Esophagus squamous epithelium (tissue), 4 donors: ENCODE measurements around the gene HMGN3.

Experiments used
- POLR2A ChIP-seq, 4 donors: fragments of 450-650 bp; IDR thresholded peaks; one replicate each; pipeline ENCODE4 v1.6.1; 2017; ENCODE audit warnings: antibody characterized with exemption in 4 of 4, mild to moderate bottlenecking in 4 of 4, moderate library complexity in 3 of 4
- TF ChIP-seq, protein P1 (sequence below), 6 experiments: fragments of 450-650 bp in 4 of 6; fragments of 200-600 bp in 2 of 6; sonication (generic) in 2 of 6; IDR thresholded peaks; one replicate each; pipeline ENCODE4 v1.5.1; 2016 to 2019; ENCODE audit warnings: antibody characterized with exemption in 6 of 6, mild to moderate bottlenecking in 4 of 6, moderate library complexity in 4 of 6

DNA sequence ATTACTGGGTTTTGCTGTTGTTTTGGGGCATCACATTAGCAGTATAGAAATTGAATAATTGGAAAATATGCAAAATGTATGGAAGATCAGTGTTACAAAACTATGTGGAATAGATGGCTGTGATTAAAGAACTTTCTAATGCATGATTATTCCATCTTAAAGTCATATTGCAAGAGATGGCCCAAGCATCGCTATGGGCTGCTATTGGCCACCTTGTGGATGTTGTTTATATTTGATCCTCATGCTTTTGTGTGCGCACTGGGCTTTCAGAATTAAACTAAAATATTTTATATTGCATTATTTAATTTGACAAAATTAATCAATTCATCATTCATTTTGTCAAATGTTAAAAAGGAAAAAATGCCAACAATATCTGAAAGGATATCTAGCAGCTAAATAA is 16.1 kb upstream of the HMGN3 start:
- TF ChIP-seq, protein P1, sequence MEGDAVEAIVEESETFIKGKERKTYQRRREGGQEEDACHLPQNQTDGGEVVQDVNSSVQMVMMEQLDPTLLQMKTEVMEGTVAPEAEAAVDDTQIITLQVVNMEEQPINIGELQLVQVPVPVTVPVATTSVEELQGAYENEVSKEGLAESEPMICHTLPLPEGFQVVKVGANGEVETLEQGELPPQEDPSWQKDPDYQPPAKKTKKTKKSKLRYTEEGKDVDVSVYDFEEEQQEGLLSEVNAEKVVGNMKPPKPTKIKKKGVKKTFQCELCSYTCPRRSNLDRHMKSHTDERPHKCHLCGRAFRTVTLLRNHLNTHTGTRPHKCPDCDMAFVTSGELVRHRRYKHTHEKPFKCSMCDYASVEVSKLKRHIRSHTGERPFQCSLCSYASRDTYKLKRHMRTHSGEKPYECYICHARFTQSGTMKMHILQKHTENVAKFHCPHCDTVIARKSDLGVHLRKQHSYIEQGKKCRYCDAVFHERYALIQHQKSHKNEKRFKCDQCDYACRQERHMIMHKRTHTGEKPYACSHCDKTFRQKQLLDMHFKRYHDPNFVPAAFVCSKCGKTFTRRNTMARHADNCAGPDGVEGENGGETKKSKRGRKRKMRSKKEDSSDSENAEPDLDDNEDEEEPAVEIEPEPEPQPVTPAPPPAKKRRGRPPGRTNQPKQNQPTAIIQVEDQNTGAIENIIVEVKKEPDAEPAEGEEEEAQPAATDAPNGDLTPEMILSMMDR (IDR thresholded peaks at IDR 0.05): no peak
- TF ChIP-seq POLR2A (IDR thresholded peaks at IDR 0.05): no peak
